ENCODE data around the gene PLCB1. TPM values are rescaled to one million over a fixed set of nuclear protein-coding genes. Genes with fewer than 3 reads are reported as not detected.
A peak's percentile ranks its signal among the peaks of the same experiment; 100 is the strongest.

Gene PLCB1
- total RNA-seq, 1 donor = 35.4 TPM

DNA sequence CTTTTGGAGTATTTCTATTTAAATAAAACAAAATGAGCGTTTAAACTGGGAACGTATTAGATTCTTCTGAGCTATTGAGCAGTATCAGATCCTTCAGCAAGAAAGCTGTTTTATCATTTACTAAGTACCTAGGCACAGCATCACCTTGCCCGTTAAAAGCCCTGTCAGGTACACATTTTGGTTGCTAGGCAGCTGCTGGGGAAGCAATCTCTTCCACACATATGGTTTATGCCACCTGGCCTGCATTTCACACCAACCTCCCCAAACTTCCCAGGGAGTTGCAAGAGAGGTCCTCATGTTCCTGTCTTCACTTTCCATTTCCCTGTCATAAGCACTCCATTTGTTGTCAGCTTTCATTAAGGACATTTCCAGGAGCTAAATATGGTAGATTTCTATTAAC lies 400.1 kb downstream of the PLCB1 start:
- TF ChIP-seq, protein P1, sequence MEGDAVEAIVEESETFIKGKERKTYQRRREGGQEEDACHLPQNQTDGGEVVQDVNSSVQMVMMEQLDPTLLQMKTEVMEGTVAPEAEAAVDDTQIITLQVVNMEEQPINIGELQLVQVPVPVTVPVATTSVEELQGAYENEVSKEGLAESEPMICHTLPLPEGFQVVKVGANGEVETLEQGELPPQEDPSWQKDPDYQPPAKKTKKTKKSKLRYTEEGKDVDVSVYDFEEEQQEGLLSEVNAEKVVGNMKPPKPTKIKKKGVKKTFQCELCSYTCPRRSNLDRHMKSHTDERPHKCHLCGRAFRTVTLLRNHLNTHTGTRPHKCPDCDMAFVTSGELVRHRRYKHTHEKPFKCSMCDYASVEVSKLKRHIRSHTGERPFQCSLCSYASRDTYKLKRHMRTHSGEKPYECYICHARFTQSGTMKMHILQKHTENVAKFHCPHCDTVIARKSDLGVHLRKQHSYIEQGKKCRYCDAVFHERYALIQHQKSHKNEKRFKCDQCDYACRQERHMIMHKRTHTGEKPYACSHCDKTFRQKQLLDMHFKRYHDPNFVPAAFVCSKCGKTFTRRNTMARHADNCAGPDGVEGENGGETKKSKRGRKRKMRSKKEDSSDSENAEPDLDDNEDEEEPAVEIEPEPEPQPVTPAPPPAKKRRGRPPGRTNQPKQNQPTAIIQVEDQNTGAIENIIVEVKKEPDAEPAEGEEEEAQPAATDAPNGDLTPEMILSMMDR (IDR thresholded peaks at IDR 0.05; ENCODE audit: insufficient read depth, low read depth, low read length) = no peak
- no peak for DNase-seq (ENCODE audit: low read depth)

GRCh38 chr20:8534368-8535160 lies 402.5 kb downstream of the PLCB1 start:
- H3K4me3 ChIP-seq (ENCODE audit: low read depth, low read length) = no peak overlapping the region
- no peak for DNase-seq (ENCODE audit: low read depth)
- TF ChIP-seq, protein P1 (IDR thresholded peaks at IDR 0.05; ENCODE audit: insufficient read depth, low read depth, low read length) = no peak

More for the DNA sequence above, 400.1 kb downstream of the PLCB1 start:
- H3K4me3 ChIP-seq (ENCODE audit: low read depth, low read length) = no peak overlapping the region

GRCh38 chr20:8535403-8536261 lies 403.6 kb downstream of the PLCB1 start:
- TF ChIP-seq, protein P1 (IDR thresholded peaks at IDR 0.05; ENCODE audit: insufficient read depth, low read depth, low read length) = peak; percentile 64
- no peak overlapping the region for H3K4me3 ChIP-seq (ENCODE audit: low read depth, low read length)
- peak; percentile 8 for DNase-seq (ENCODE audit: low read depth)

DNA sequence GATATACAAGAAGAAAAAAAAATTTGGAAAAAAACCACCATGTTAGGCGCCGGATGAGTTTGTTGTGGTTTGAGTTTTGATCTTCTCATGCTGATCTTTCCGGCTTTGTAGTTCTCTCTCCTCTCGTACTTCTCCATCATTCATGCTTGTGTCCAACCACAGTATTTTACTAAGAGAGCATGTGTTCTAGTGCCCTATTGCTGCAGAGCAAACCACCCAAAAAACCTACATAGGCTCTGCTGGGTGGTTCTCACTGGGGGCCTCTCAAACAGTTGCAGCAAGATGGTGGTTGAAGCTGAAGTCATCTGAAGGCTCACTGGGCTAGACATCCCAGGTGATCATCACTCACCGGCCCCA lies 404.2 kb downstream of the PLCB1 start:
- H3K4me3 ChIP-seq (ENCODE audit: low read depth, low read length) = no peak overlapping the region
- TF ChIP-seq, protein P1 (IDR thresholded peaks at IDR 0.05; ENCODE audit: insufficient read depth, low read depth, low read length) = no peak

GRCh38 chr20:8540466-8540865 lies 408.4 kb downstream of the PLCB1 start:
- H3K4me3 ChIP-seq (ENCODE audit: low read depth, low read length) = no peak overlapping the region
- TF ChIP-seq, protein P1 (IDR thresholded peaks at IDR 0.05; ENCODE audit: insufficient read depth, low read depth, low read length) = no peak
- no peak for DNase-seq (ENCODE audit: low read depth)

More for the DNA sequence above, 404.2 kb downstream of the PLCB1 start:
- DNase-seq (ENCODE audit: low read depth) = no peak

DNA sequence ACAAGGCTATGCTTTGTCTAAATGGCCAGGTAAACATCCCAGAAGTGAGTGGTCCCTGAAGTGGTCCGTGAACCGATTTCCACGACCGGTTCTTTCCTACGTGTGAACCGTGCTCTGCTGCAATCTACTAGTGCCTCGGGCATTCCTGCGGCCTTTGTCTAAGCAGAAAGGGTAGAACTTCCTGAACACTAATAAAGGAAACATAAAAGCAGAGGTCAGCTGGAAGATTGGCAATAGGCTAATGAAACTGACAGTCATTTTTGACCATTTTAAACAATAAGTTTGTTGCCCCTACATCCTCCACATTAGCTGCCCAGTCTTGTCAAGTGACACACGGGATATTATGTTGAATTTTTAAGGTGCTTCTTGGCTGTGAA lies 410.0 kb downstream of the PLCB1 start:
- TF ChIP-seq, protein P1 (IDR thresholded peaks at IDR 0.05; ENCODE audit: insufficient read depth, low read depth, low read length) = no peak
- no peak overlapping the region for H3K4me3 ChIP-seq (ENCODE audit: low read depth, low read length)
- no peak for DNase-seq (ENCODE audit: low read depth)

All from fibroblast of villous mesenchyme (primary cell).